ENCODE data around the gene SETD9.

Gene SETD9

DNA sequence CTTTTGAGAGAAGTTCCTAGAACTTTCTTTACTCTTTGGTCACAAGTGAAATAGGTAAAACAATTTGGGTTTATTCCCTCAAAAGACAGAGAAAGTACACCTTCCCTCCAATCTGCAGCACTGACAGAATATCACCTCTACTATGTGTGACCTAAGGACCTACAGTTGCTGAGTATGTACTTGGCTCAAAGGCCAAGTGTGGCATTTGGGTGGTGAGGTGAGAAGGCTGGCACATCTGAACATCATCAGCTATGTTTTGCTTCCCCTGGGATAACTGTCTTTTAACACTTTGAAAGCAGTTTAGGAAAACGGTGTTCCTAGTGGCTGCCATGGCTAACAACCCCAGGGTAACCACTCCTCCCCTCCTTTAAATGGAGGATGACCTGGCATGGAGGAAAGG is 24.9 kb downstream of the SETD9 start:
- no peak for DNase-seq (ENCODE audit: low spot score)

DNA sequence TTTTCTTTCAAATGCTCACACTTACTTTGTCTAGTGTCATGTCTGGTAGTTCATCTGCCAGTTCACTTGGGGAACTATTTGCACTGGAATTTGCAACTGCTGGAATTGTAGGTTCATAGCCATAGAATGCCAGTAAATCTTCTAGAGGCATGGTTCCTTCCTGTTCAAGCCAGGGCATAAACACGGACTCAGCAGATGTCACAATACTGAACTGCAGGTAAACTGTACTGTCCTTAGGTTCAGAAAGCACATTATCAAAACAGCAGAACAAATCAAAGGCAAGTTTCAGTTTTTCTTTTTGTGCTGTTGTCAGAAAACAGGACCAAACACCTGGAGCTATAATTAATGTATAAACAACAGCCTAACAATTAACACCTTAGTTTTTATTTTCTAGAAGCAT is 29.5 kb downstream of the SETD9 start:
- DNase-seq (ENCODE audit: low spot score): no peak

DNA sequence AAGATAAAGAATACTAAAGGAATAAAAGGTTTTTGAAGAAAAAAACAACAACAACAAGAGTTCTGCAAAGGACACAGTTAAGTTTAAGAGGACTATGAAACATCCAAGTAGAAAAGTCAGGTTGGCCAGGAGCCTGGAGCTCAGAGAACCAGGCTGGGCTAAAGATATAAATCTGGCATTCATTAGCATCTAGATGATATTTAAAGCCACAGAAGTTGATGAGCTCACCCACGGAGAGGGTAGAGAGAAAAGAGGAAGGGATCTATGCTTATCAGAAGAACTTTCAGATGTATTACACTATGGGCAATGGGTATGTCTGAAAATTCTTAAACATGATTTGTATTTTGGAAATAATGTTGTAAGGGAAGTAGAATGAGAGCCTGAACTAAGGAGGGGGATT is 32.6 kb downstream of the SETD9 start:
- DNase-seq (ENCODE audit: low spot score): no peak

DNA sequence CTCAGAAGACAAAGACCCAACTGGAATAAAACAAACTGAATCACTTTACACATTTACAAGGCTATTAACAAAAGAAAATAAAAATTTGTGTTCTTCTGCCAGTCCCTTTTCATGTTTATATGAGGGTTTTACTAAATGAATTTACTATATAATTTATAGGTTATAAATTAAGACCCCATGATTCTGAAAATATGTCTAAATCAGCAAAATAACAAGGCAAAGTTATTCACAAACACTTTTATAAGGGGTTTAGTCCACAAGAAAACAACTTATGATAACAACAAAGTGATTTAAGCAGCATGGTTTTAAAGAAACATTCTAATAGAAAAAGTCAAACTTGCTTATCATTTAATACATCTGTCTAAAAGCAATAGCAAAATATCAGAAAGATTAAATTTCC is 37.7 kb downstream of the SETD9 start:
- no peak for DNase-seq (ENCODE audit: low spot score)

DNA sequence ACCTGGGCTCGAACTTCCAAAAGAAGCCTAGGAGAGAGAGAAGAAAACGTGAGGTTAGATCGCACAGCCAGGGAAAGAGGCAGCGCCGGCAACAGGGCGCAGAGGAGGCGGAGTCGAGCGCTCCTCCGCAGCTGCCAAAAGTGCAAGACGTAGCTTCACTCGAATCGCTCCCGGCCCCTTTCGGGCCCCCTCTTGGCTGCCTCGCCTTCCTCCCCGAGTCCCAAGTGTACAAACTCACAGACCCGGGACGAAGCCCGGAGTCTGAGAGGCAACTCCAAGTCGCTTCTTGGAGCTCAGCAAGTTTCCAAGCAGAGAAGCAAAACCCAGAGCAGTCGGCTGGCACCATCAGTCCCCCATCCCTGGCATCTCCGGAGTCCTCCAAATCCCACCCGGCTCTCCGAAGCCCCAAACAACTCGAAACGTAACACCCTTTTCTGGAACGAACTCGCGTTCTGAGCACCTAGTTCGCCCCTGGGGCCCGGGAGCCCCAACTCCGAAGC is 41.3 kb downstream of the SETD9 start:
- peak; percentile 55 for DNase-seq (ENCODE audit: low spot score)

DNA sequence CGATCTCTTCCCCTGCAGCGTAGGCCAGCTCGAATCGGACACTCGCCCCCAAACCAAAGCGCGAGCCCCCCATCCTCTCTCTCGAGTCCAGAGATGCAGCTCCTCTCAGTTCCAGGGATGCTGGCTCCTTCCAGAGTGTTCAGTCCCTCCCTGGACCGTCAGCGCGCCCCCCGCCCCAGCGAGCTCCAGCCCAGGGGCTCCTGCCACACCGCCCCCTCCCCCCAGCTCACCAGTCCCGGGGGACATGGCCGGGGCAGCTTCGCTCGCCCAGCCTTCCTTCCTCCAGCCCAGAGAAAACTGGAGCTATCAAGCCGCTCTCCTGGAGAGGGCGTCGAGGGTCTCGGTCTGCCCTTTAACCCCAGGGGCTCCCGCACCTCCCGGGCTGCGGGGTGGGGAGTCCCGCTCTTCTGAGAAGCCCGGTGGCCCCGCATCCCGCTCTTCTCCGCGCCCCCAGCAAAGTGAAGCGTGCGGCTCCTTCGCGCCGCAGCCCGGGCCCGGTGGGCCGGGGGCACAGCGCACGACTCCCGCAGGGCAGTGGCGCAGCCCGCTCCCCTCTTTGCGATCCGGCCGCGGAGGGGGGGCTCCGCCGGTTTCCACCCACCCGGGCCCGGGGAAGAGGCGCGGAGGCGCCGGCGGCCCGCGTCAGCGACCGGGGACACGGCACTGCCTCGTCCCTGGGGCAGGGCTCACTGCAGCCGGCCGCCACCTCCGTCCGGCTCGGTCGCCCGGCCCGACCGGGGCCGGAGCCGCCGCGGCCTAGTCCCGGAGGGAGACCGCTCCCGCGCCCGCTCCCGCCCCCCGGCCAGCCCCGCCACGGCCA is 41.9 kb downstream of the SETD9 start:
- peak; percentile 9 for DNase-seq (ENCODE audit: low spot score)

DNA sequence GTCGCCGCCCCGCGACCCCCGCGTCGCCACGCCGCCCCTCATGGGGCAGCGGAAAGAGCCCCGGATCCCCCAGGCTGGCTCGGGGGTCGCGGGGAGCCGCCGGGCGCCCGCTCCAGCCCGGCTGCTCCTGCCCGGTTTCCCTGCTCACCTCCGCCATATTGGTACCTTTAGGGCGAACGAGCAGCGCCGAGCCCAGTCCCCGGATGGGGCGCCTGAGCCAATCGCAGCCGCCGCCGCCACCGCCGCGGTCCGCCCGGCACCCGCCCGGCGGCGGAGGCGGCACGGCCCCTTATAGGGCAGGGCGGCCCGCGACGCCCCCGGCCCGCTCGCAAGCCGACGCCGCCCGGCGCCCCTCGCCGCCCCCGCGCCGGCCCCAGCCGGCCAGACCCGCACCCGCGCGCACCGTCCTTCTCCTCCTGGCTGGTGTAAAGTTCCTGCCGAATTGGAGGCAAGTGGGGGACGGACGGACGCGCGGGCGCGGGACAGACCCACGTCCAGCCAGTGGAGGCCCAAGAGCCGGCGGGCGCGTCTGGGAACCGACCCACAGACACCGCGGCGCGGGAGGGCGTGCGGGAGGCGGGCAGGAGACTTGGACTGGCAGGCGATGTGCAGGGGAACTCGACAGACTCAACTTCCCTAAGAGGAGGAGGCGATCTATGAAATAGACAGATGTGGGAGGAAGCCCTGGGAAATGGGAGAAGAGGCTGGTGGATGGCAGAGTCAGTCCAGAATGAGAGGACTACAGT is 42.7 kb downstream of the SETD9 start, which contains the start of gene MIER3:
TSS of gene MIER3 (minus strand) at position 178 of the 746 bp plus-strand sequence. CDS start at position 157, 21 bp downstream.
- DNase-seq (ENCODE audit: low spot score): peak; percentile 70

DNA sequence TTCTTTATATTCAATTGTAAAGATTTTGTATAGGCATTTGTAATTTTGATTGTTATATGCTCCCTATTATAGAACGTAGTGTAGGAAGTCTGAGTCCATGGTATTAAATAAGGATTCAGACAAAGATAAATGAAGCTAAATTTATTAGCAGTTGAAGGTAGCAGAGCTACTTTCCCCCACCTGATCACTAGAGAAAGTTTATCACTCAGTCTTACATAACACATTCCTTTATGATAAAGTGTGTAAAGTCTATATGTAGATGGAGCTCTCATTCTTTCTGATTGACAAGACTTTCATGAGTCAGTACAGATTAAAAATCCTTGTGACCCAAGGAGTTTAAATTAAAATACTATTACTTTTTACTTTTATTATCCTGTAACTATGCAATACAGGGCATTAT is 44.9 kb downstream of the SETD9 start:
- no peak for DNase-seq (ENCODE audit: low spot score)

DNA sequence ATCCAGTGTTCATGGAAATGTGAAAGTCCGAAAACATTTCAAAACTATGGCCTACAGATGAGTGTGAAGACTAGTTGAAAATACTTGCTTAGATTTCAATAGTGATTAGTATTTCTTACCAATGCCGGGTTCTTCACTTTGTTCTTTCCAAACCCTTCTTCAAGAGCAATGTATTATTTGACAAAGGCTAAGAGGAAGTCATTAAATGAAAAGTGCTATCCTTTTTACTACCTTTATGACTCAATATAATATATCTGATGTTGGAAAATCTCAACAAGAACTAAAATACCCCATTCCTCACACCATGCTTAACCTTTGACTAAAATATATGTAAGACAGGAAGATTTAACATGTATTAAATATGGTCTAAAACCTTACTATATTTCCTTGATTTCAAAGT is 49.2 kb downstream of the SETD9 start:
- no peak for DNase-seq (ENCODE audit: low spot score)

DNA sequence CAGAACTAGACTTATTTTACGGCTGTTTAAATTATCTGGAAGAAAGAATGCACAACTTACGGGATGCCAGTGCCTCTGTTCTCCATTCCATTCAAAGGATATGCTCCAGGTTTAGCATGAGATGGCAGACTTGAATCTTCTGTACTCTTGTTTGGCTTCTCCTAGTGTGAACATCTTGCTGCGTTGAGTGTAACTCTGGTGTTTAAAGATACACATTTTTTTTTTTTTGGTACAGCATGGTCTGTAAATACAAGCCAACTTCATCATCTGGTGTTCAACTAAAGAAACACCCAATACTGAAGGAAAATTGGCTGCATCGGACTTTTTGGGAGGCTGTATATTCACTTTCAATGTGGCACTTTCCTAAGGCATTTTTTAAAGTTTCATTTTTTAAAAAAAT is 49.9 kb downstream of the SETD9 start:
- no peak for DNase-seq (ENCODE audit: low spot score)

DNA sequence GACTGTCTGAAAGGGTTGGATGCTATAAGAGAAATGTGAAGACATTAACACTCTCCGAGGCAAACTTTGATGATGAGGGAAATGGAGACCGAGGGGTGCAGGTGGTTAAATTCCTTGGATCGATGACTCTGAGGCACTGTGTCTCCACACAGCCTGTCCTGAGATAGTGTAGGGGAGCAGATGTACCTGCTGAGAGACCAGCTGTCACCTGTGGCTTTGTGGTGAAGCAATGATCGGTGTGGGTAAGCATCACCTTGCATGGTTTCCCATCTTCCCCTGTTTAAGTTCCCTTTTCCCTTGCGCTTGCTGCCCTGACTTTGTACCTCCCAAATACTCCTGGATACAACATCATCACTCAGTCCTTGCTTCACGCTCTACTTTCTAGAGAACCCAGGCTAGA is 52.4 kb downstream of the SETD9 start:
- peak; percentile 93 for DNase-seq (ENCODE audit: low spot score)

DNA sequence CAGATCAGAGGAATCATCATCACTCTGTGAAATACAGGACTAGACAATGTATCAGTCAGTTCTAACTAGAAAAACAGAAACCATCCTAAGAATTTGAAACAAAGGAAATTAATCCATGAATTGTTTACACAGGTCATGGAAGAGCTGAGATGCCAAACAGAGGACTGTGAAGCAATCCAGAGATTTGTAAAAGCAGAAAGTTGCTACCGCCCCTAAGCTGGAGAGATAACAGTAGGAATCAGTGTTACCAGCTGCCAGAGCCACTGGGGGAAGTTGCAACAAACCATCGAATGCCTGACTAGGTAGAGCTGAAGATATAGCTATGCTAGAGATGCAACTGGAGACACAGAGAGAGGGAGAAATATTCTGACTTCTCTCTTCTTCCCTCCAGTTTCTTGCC is 52.9 kb downstream of the SETD9 start:
- DNase-seq (ENCODE audit: low spot score): peak; percentile 28

DNA sequence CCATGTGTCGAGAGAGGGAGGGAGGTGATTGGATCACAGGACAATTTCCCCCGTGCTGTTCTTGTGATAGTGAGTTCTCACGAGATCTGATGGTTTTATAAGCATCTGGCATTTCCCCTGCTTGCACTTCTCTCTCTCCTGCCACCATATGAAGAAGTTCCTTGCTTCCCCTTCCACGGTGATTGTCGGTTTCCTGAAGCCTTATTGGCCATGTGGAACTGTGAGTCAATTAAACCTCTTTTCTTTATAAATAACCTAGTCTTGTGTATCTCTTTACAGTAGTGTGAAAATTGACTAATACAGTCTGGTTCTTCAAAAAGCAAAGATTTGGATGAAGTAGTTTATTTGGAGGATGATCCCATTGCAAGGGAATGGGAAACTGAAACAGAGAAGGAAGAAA is 53.9 kb downstream of the SETD9 start:
- no peak for DNase-seq (ENCODE audit: low spot score)

DNA sequence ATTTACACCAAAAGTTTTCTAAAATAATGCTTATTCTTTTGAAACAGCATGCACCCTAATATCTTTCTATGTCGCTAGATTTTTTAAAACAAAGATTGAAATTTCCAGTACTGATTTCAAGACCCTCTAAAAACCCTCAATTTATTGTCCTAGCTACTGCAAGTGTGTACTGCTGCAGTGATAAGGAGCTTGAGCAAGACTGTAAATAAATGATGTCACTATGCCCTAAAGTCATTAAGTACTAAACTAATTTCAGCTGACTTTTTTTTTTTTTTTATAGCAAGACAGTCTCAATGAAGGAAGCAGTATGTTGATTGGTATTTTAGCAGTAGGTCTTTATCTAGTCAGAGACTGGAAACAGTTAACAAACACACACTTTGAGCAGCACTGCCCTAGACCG is 54.8 kb downstream of the SETD9 start:
- no peak for DNase-seq (ENCODE audit: low spot score)

Measured in cerebellar cortex (tissue), 1 donor.